NB4 (cell line): ENCODE measurements around the gene PPP1R14C.

Experiments used
- MYC ChIP-seq: IDR thresholded peaks from 2 replicates; pipeline ENCODE4 v1.6.1; 2011; ENCODE audit warnings: low read depth, low read length
- TF ChIP-seq, protein P1 (sequence below): IDR thresholded peaks from one replicate; pipeline ENCODE4 v1.5.1; 2012; ENCODE audit warnings: low read depth, low read length

DNA sequence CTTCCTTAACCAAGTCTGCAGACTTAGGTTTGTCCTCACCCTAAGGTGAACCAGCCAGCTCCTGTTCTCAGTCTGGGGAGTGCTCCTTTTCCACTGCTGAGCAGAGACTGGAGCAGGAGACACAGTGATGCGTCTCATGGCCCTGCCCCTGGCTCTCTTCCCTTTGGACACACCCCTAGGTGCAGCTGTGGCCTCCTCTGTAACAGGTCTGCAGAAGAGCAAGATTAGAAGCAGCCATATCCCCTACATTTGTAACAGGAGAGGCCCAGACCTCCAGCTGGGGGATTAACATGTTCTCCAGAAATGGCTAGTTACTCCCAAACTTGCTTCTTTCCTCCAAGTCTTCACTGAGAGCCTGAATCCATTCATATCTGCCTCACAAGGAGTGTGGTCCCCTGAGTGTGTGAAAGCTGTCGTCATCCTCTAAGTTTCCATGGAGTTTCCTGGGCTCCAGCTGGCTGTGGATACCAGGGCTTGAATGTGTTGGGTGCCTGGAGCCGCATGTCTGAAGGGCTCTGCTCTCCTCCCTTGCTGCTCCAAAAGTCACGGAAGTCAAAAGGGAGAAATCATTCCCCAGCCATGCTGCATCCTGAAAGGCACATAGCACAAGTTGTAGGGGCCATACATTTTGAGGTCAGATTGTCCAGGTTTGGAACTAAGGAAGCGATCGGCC, 57.7 kb downstream of the PPP1R14C start:
- TF ChIP-seq, protein P1, sequence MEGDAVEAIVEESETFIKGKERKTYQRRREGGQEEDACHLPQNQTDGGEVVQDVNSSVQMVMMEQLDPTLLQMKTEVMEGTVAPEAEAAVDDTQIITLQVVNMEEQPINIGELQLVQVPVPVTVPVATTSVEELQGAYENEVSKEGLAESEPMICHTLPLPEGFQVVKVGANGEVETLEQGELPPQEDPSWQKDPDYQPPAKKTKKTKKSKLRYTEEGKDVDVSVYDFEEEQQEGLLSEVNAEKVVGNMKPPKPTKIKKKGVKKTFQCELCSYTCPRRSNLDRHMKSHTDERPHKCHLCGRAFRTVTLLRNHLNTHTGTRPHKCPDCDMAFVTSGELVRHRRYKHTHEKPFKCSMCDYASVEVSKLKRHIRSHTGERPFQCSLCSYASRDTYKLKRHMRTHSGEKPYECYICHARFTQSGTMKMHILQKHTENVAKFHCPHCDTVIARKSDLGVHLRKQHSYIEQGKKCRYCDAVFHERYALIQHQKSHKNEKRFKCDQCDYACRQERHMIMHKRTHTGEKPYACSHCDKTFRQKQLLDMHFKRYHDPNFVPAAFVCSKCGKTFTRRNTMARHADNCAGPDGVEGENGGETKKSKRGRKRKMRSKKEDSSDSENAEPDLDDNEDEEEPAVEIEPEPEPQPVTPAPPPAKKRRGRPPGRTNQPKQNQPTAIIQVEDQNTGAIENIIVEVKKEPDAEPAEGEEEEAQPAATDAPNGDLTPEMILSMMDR, result no peak
- TF ChIP-seq MYC, result no peak
